GM23248 (cell line): ENCODE results near the gene TMEM169. TPM values are rescaled to one million over a fixed set of nuclear protein-coding genes. Genes with fewer than 3 reads are reported as not detected.
A peak's percentile ranks its signal among the peaks of the same experiment; 100 is the strongest.

ENCODE experiments used
- DNase-seq: peaks from one replicate; pipeline ENCODE4 v3.0.0-alpha.2; 2015
- H2AFZ ChIP-seq: fragments of 200-600 bp; sonication (generic); 2 replicates; pipeline ENCODE4 v1.6.1; 2016; ENCODE audit warnings: antibody characterized with exemption
- H3F3A ChIP-seq: fragments of 200-600 bp; sonication (generic); 2 replicates; pipeline ENCODE4 v1.6.1; 2016; ENCODE audit warnings: mild to moderate bottlenecking, antibody characterized with exemption, mixed run types; ENCODE audit not compliant: insufficient read depth
- H3K27ac ChIP-seq: fragments of 200-600 bp; sonication (generic); 2 replicates; pipeline ENCODE4 v1.5.1; 2016; ENCODE audit warnings: mild to moderate bottlenecking
- H3K27me3 ChIP-seq: fragments of 200-600 bp; sonication (generic); replicated peaks from 2 replicates; pipeline ENCODE4 v1.6.1; 2016; ENCODE audit warnings: mild to moderate bottlenecking; ENCODE audit not compliant: insufficient read depth
- H3K36me3 ChIP-seq: fragments of 200-600 bp; sonication (generic); 2 replicates; pipeline ENCODE4 v1.6.1; 2016; ENCODE audit warnings: low read depth, mild to moderate bottlenecking
- H3K4me1 ChIP-seq: fragments of 200-600 bp; sonication (generic); 2 replicates; pipeline ENCODE4 v1.6.1; 2016; ENCODE audit warnings: mild to moderate bottlenecking; ENCODE audit not compliant: insufficient read depth
- H3K4me2 ChIP-seq: fragments of 200-600 bp; sonication (generic); one replicate; pipeline ENCODE4 v1.6.1; 2016; ENCODE audit warnings: mild to moderate bottlenecking; ENCODE audit not compliant: unreplicated experiment
- H3K4me3 ChIP-seq: fragments of 200-600 bp; sonication (generic); 2 replicates; pipeline ENCODE4 v1.5.1; 2016; ENCODE audit warnings: mild to moderate bottlenecking
- H3K79me2 ChIP-seq: fragments of 200-600 bp; sonication (generic); 2 replicates; pipeline ENCODE4 v1.6.1; 2016; ENCODE audit warnings: mild to moderate bottlenecking; ENCODE audit not compliant: insufficient read depth
- H3K9ac ChIP-seq: fragments of 200-600 bp; sonication (generic); 2 replicates; pipeline ENCODE4 v1.6.1; 2016; ENCODE audit warnings: mild to moderate bottlenecking
- H3K9me2 ChIP-seq: fragments of 200-600 bp; sonication (generic); 2 replicates; pipeline ENCODE4 v1.6.1; 2016; ENCODE audit warnings: mixed run types, mild to moderate bottlenecking, moderate library complexity; ENCODE audit not compliant: insufficient read depth
- H3K9me3 ChIP-seq: fragments of 200-600 bp; sonication (generic); one replicate; pipeline ENCODE4 v1.6.1; 2017; ENCODE audit warnings: low read depth
- H4K20me1 ChIP-seq: fragments of 200-600 bp; sonication (generic); 2 replicates; pipeline ENCODE4 v1.6.0; 2016; ENCODE audit not compliant: insufficient read depth
- EZH2 ChIP-seq: fragments of 200-600 bp; sonication (generic); IDR thresholded peaks from 2 replicates; pipeline ENCODE4 v1.6.1; 2018; ENCODE audit warnings: antibody characterized with exemption, mild to moderate bottlenecking; ENCODE audit not compliant: insufficient read depth, poor library complexity, severe bottlenecking
- EZH2phosphoT487 ChIP-seq: fragments of 200-600 bp; sonication (generic); IDR thresholded peaks from 2 replicates; pipeline ENCODE4 v1.6.1; 2018; ENCODE audit warnings: antibody characterized with exemption, moderate library complexity, mild to moderate bottlenecking, low read depth; ENCODE audit not compliant: insufficient read depth
- WGBS, 2 experiments: methylation state at CpG; one replicate each; pipeline ENCODE4 v1.1.6; 2015 to 2017; ENCODE audit warnings: low lambda C conversion rate in 2 of 2, low coverage in 1 of 2; ENCODE audit errors: missing lambda C conversion rate in 2 of 2; 5-methylcytosine and 5-hydroxymethylcytosine counted together
- in situ Hi-C: fragments of 300-500 bp; cut with MboI; formaldehyde crosslinking; loops from 2 replicates; pipeline ENCODE4 v1.15.0; 2020
- polyA plus RNA-seq: library from polyadenylated mRNA; unstranded; fragments of >200 nt; fragmentation: Nextera tagmentation; extraction: Ambion mirVana; gene quantifications from 2 replicates; pipeline ENCODE4 v1.2.1, GENCODE V29; 2016
- total RNA-seq: library from RNA; depleted of rRNA; stranded (reverse); fragments of >200 nt; shearing (Covaris generic); gene quantifications from 2 replicates; pipeline ENCODE4 v1.2.3, GENCODE V29; 2014

The TMEM169 gene
- total and polyA plus RNA-seq, 2 experiments from 2014 or later: under 0.01 to 0.11 TPM

- H3F3A ChIP-seq: peaks cover 8% of the 10 kb centered on the region; the same call in 1 of the 2 replicates
- no peaks in the 10 kb centered on the region for H3K36me3 ChIP-seq
- H3K9me3 ChIP-seq: no peaks in the 10 kb centered on the region
- TF ChIP-seq EZH2phosphoT487: no peak
- TF ChIP-seq EZH2: no peak
- DNase-seq: peak; percentile 77
- no peak overlapping the region for H2AFZ ChIP-seq
- WGBS, 2 experiments: 30 to 38% methylated on average over 5 of the region's 5 CpGs
- no peaks in the 10 kb centered on the region for H4K20me1 ChIP-seq
- H3K4me2 ChIP-seq: peak overlapping the region; percentile 10
- in situ Hi-C loops: no loop called here
- H3K27me3 ChIP-seq: no peaks in the 10 kb centered on the region
- H3K27ac ChIP-seq: no peak overlapping the region
- no peak overlapping the region for H3K4me3 ChIP-seq
- H3K9ac ChIP-seq: no peak overlapping the region
- H3K4me1 ChIP-seq: peaks cover 18% of the 10 kb centered on the region; the same call in 1 of the 2 replicates
- no peaks in the 10 kb centered on the region for H3K9me2 ChIP-seq
- H3K79me2 ChIP-seq: no peaks in the 10 kb centered on the region
These were observed 15.5 kb upstream of the TMEM169 start for GRCh38 chr2:216066230-216066629.

GRCh38 chr2:216069028-216069427, 12.7 kb upstream of the TMEM169 start:
- no peak overlapping the region for H3K27ac ChIP-seq
- peaks cover 17% of the 10 kb centered on the region; the same call in 1 of the 2 replicates for H3K4me1 ChIP-seq
- H3K79me2 ChIP-seq: no peaks in the 10 kb centered on the region
- H3K27me3 ChIP-seq: no peaks in the 10 kb centered on the region
- H3K9ac ChIP-seq: no peak overlapping the region
- no peaks in the 10 kb centered on the region for H3K9me3 ChIP-seq
- no peaks in the 10 kb centered on the region for H3K9me2 ChIP-seq
- H3K4me2 ChIP-seq: no peak overlapping the region
- no peak overlapping the region for H3K4me3 ChIP-seq
- no peak for DNase-seq
- H3K36me3 ChIP-seq: no peaks in the 10 kb centered on the region
- WGBS, 2 experiments: 83 to 86% methylated on average over 2 of the region's 2 CpGs
- no peak overlapping the region for H2AFZ ChIP-seq
- H4K20me1 ChIP-seq: no peaks in the 10 kb centered on the region
- no peak for TF ChIP-seq EZH2phosphoT487
- TF ChIP-seq EZH2: no peak
- peaks cover 8% of the 10 kb centered on the region; the same call in 1 of the 2 replicates for H3F3A ChIP-seq
- in situ Hi-C loops: no loop called here

- Histone ChIP-seq H3K9me3 (no peaks in the 10 kb centered on the region), H3K4me2 (no peak overlapping the region), H3K9me2 (no peaks in the 10 kb centered on the region), H2AFZ (no peak overlapping the region), H3K27ac (no peak overlapping the region), H3K4me1 (peaks cover 12% of the 10 kb centered on the region; the same call in 1 of the 2 replicates), H3F3A (peaks cover 8% of the 10 kb centered on the region; the same call in 1 of the 2 replicates), H3K4me3 (no peak overlapping the region), H4K20me1 (no peaks in the 10 kb centered on the region), H3K9ac (no peak overlapping the region), H3K27me3 (no peaks in the 10 kb centered on the region), H3K79me2 (no peaks in the 10 kb centered on the region), H3K36me3 (no peaks in the 10 kb centered on the region)
- in situ Hi-C loops: no loop called here
- no peak for TF ChIP-seq EZH2phosphoT487
- no peak for TF ChIP-seq EZH2
- DNase-seq: no peak
- 85 to 93% methylated on average over 6 of the region's 6 CpGs for WGBS, 2 experiments
These were observed 11.5 kb upstream of the TMEM169 start for GRCh38 chr2:216070195-216070594.

- Histone ChIP-seq H3K27me3 (no peaks in the 10 kb centered on the region), H3K27ac (no peak overlapping the region), H3F3A (0 out of 2 replicates have a peak, but pooled peaks cover 4% of the 10 kb centered on the region), H3K9ac (no peak overlapping the region), H3K4me2 (no peak overlapping the region), H3K79me2 (no peaks in the 10 kb centered on the region), H3K9me2 (no peaks in the 10 kb centered on the region), H3K4me3 (no peak overlapping the region), H4K20me1 (no peaks in the 10 kb centered on the region), H3K9me3 (no peaks in the 10 kb centered on the region), H3K4me1 (peaks cover 6% of the 10 kb centered on the region; the same call in 1 of the 2 replicates), H2AFZ (no peak overlapping the region), H3K36me3 (no peaks in the 10 kb centered on the region)
- WGBS, 2 experiments: 85 to 87% methylated on average over 12 of the region's 12 CpGs
- in situ Hi-C loops: no loop called here
- TF ChIP-seq EZH2phosphoT487: no peak
- TF ChIP-seq EZH2: no peak
- no peak for DNase-seq
These were observed 10.4 kb upstream of the TMEM169 start for GRCh38 chr2:216071111-216071851.
